HCT116 (cell line): ENCODE results near the gene AACS.

Source experiments
- EGR1 ChIP-seq: IDR thresholded peaks from 2 replicates; pipeline ENCODE4 v1.6.1; 2012; ENCODE audit warnings: low read depth
- EZH2phosphoT487 ChIP-seq: fragments of 200-600 bp; IDR thresholded peaks from 2 replicates; pipeline ENCODE4 v1.6.1; 2018; ENCODE audit warnings: antibody characterized with exemption, borderline replicate concordance
- JUND ChIP-seq: IDR thresholded peaks from 2 replicates; pipeline ENCODE4 v1.6.1; 2012
- MAX ChIP-seq: IDR thresholded peaks from 2 replicates; pipeline ENCODE4 v1.6.1; 2012
- POLR2A ChIP-seq: IDR thresholded peaks from 2 replicates; pipeline ENCODE4 v1.7.0; 2011; ENCODE audit warnings: borderline replicate concordance; ENCODE audit not compliant: insufficient read depth, insufficient read length; ENCODE audit errors: extremely low read depth
- RAD21 ChIP-seq: IDR thresholded peaks from 2 replicates; pipeline ENCODE4 v1.6.1; 2012; ENCODE audit warnings: low read depth, mild to moderate bottlenecking
- SIN3A ChIP-seq: IDR thresholded peaks from 2 replicates; pipeline ENCODE4 v1.6.1; 2012; ENCODE audit warnings: low read depth
- SP1 ChIP-seq: IDR thresholded peaks from 2 replicates; pipeline ENCODE4 v1.6.1; 2012; ENCODE audit warnings: low read depth
- TF ChIP-seq, protein P1 (sequence below), 3 experiments: fragments of 200-600 bp in 1 of 3; sonication (generic) in 1 of 3; IDR thresholded peaks in 2 of 3; conservative IDR thresholded peaks in 1 of 3; 2 replicates each; pipeline ENCODE4 v1.5.1; 2012 to 2017; ENCODE audit warnings: low read depth in 2 of 3, low read length in 2 of 3, antibody characterized with exemption in 1 of 3, borderline replicate concordance in 1 of 3, control low read depth in 1 of 3, mild to moderate bottlenecking in 1 of 3, mixed read lengths in 1 of 3, mixed run types in 1 of 3, moderate library complexity in 1 of 3; ENCODE audit not compliant: insufficient read depth in 1 of 3

GRCh38 chr12:125122668-125123067 lies 57.4 kb downstream of the AACS start:
- no peak for TF ChIP-seq POLR2A
- no peak for TF ChIP-seq EZH2phosphoT487
- TF ChIP-seq, protein P1, sequence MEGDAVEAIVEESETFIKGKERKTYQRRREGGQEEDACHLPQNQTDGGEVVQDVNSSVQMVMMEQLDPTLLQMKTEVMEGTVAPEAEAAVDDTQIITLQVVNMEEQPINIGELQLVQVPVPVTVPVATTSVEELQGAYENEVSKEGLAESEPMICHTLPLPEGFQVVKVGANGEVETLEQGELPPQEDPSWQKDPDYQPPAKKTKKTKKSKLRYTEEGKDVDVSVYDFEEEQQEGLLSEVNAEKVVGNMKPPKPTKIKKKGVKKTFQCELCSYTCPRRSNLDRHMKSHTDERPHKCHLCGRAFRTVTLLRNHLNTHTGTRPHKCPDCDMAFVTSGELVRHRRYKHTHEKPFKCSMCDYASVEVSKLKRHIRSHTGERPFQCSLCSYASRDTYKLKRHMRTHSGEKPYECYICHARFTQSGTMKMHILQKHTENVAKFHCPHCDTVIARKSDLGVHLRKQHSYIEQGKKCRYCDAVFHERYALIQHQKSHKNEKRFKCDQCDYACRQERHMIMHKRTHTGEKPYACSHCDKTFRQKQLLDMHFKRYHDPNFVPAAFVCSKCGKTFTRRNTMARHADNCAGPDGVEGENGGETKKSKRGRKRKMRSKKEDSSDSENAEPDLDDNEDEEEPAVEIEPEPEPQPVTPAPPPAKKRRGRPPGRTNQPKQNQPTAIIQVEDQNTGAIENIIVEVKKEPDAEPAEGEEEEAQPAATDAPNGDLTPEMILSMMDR (IDR thresholded peaks at IDR 0.05 in 2 of 3, conservative IDR thresholded peaks at IDR 0.05 in 1 of 3; ENCODE audit: borderline replicate concordance in 1 of 3, insufficient read depth in 1 of 3, low read depth in 2 of 3, low read length in 2 of 3), result no peak
- no peak for TF ChIP-seq RAD21
- no peak for TF ChIP-seq SP1
- TF ChIP-seq JUND, result no peak
- TF ChIP-seq MAX, result no peak
- no peak for TF ChIP-seq EGR1
- TF ChIP-seq SIN3A, result no peak
